T-cell (primary cell): ENCODE measurements around the gene SRRM1. TPM values are rescaled to one million over a fixed set of nuclear protein-coding genes. Genes with fewer than 3 reads are reported as not detected.
A peak's percentile ranks its signal among the peaks of the same experiment; 100 is the strongest.
"Not testable (repeated sequence)": the region's sequence is repeated elsewhere in the genome, so short reads cannot be mapped to it uniquely, and the experiment has no call there.

Experiments used
- ATAC-seq, 4 experiments: fragments of 200-7000 bp in 3 of 4; fragments of 150-1000 bp in 1 of 4; cut with Tn5 transposase; replicated peaks in 1 of 4; 1 replicate in 3 of 4; 2 replicates in 1 of 4; pipeline ENCODE4 v1.10.0; 2021; ENCODE audit warnings: moderate library complexity in 3 of 4, mild to moderate bottlenecking in 2 of 4, moderate number of reproducible peaks in 1 of 4
- CTCF ChIA-PET, 2 donors: fragments of 300-600 bp; sonication (Branson Sonifier 250); formaldehyde crosslinking; loops; one replicate each; lab custom pipeline; 2022; ENCODE audit warnings: antibody characterized with exemption in 2 of 2; lab: Charles Lee
- POLR2A ChIA-PET, 2 donors: fragments of 300-600 bp; sonication (Branson Sonifier 250); formaldehyde crosslinking; loops; one replicate each; lab custom pipeline; 2022; ENCODE audit warnings: antibody characterized with exemption in 2 of 2; lab: Charles Lee
- DNase-seq, 35 experiments: peaks; one replicate each; pipeline versions ENCODE4 v3.0.0 to v3.0.0-alpha.2; 2013 to 2023
- H3K27ac ChIP-seq: one replicate; pipeline ENCODE4 v1.5.1; 2013; ENCODE audit warnings: low read length
- H3K27me3 ChIP-seq, 2 experiments: replicated peaks in 1 of 2; 1 replicate in 1 of 2; 2 replicates in 1 of 2; pipeline versions ENCODE4 v1.6.1 to v1.7.0; 2013; ENCODE audit warnings: low read length in 1 of 2, mixed read lengths in 1 of 2; ENCODE audit not compliant: control insufficient read depth in 2 of 2, insufficient read depth in 2 of 2; ENCODE audit errors: extremely low read depth in 1 of 2
- H3K36me3 ChIP-seq, 2 donors: 1 replicate in 1 of 2; 2 replicates in 1 of 2; pipeline versions ENCODE4 v1.6.1 to v1.7.0; 2013; ENCODE audit warnings: low read length in 1 of 2; ENCODE audit not compliant: control insufficient read depth in 2 of 2, insufficient read depth in 1 of 2; ENCODE audit errors: extremely low read depth in 1 of 2
- H3K4me1 ChIP-seq, 2 experiments: 1 replicate in 1 of 2; 2 replicates in 1 of 2; pipeline versions ENCODE4 v1.6.1 to v1.7.0; 2013; ENCODE audit warnings: low read length in 2 of 2, mixed read lengths in 1 of 2; ENCODE audit not compliant: insufficient read depth in 2 of 2, control insufficient read depth in 1 of 2; ENCODE audit errors: extremely low read depth in 1 of 2
- H3K4me3 ChIP-seq, 2 donors: 1 replicate in 1 of 2; 2 replicates in 1 of 2; pipeline versions ENCODE4 v1.5.1 to v1.7.0; 2013; ENCODE audit warnings: mild to moderate bottlenecking in 2 of 2, low read length in 1 of 2, moderate library complexity in 1 of 2; ENCODE audit not compliant: control insufficient read depth in 1 of 2; ENCODE audit errors: extremely low read depth in 1 of 2
- H3K9me3 ChIP-seq: 2 replicates; pipeline ENCODE4 v1.7.0; 2013
- H3K27ac Mint-ChIP-seq, 2 donors: one replicate each; pipeline ENCODE4 v1.8.0; 2020 to 2021; ENCODE audit warnings: mild to moderate bottlenecking in 2 of 2, mixed read lengths in 2 of 2
- H3K27me3 Mint-ChIP-seq, 2 donors: one replicate each; pipeline ENCODE4 v1.8.0; 2021 to 2022; ENCODE audit warnings: mixed read lengths in 2 of 2
- H3K36me3 Mint-ChIP-seq: one replicate; pipeline ENCODE4 v1.8.0; 2021; ENCODE audit warnings: mixed read lengths
- H3K4me1 Mint-ChIP-seq, 3 donors: one replicate each; pipeline ENCODE4 v1.8.0; 2020 to 2022; ENCODE audit warnings: mixed read lengths in 3 of 3, mild to moderate bottlenecking in 1 of 3
- H3K4me3 Mint-ChIP-seq, 3 donors: one replicate each; pipeline ENCODE4 v1.8.0; 2020 to 2022; ENCODE audit warnings: mild to moderate bottlenecking in 3 of 3, mixed read lengths in 3 of 3, moderate library complexity in 3 of 3
- H3K9me3 Mint-ChIP-seq, 3 donors: one replicate each; pipeline ENCODE4 v1.8.0; 2020 to 2022; ENCODE audit warnings: mixed read lengths in 3 of 3
- WGBS: methylation state at CpG from one replicate; pipeline ENCODE4 v1.1.5; 2013; ENCODE audit warnings: missing lambda C conversion rate; ENCODE audit not compliant: insufficient coverage; 5-methylcytosine and 5-hydroxymethylcytosine counted together
- total RNA-seq, 35 experiments: library from RNA in 6 of 35; stranded (reverse) in 6 of 35; fragments of 120-200 nt in 1 of 35; gene quantifications; one replicate each; pipeline versions ENCODE4 v1.2.1 to v1.2.4 and lab custom pipeline; 2013 to 2026

Gene SRRM1
- total RNA-seq, 5 donors from 2014 or later (not counting 1 experiment from before 2014, with no cell fraction given): 158 to 303 (median 181) TPM

GRCh38 chr1:24706074-24706389 is 62.9 kb downstream of the SRRM1 start:
- H3K27me3 ChIP-seq, ATAC-seq, H3K9me3 ChIP-seq, H3K4me3 Mint-ChIP-seq, H3K36me3 Mint-ChIP-seq, H3K27me3 Mint-ChIP-seq, H3K4me3 ChIP-seq, H3K4me1 ChIP-seq, CTCF ChIA-PET, H3K27ac Mint-ChIP-seq, POLR2A ChIA-PET, H3K9me3 Mint-ChIP-seq, H3K27ac ChIP-seq, DNase-seq, H3K36me3 ChIP-seq: not testable (repeated sequence)
- H3K4me1 Mint-ChIP-seq: peaks cover 8 to 27% (median 19%) of the 10 kb centered on the region in 3 donors
- WGBS: 95% methylated on average over 9 of the region's 9 CpGs

- Histone ChIP-seq H3K9me3 (no peaks in the 10 kb centered on the region), H3K27me3 (peaks cover 0 to 4% of the 10 kb centered on the region in 2 experiments), H3K4me1 (peaks cover 0 to 7% of the 10 kb centered on the region in 2 experiments), H3K36me3 (no peaks in the 10 kb centered on the region), H3K4me3 (no peak overlapping the region), H3K27ac (no peak overlapping the region)
- WGBS: no CpG with 5 or more reads among the region's 4 CpGs
- ATAC-seq: no peak
- Mint-ChIP-seq H3K27me3 (no peaks in the 10 kb centered on the region), H3K4me3 (no peak overlapping the region), H3K4me1 (peaks cover 8 to 27% (median 19%) of the 10 kb centered on the region in 3 donors), H3K27ac (no peak overlapping the region), H3K36me3 (no peaks in the 10 kb centered on the region), H3K9me3 (no peaks in the 10 kb centered on the region)
- ChIA-PET POLR2A (interaction anchor here in 1 of 2 donors (0.7 kb wide), 1 partner anchor 36 kb away, joined by 8 read pairs; no protein-coding TSS in a partner anchor), CTCF (no interaction called here)
- DNase-seq: no peak
These were observed 64.6 kb downstream of the SRRM1 start for GRCh38 chr1:24707687-24708086.

GRCh38 chr1:24708938-24709337 is 65.8 kb downstream of the SRRM1 start:
- Mint-ChIP-seq H3K36me3 (no peaks in the 10 kb centered on the region), H3K9me3 (no peaks in the 10 kb centered on the region), H3K4me1 (peaks cover 8 to 27% (median 19%) of the 10 kb centered on the region in 3 donors), H3K27me3 (no peaks in the 10 kb centered on the region), H3K4me3 (no peak overlapping the region), H3K27ac (peak overlapping the region in 1 of 2 donors; percentile 23)
- Histone ChIP-seq H3K27ac (no peak overlapping the region), H3K9me3 (no peaks in the 10 kb centered on the region), H3K36me3 (no peaks in the 10 kb centered on the region), H3K4me1 (peaks cover 0 to 7% of the 10 kb centered on the region in 2 experiments), H3K27me3 (peaks cover 0 to 4% of the 10 kb centered on the region in 2 experiments), H3K4me3 (no peak overlapping the region)
- no CpG with 5 or more reads among the region's 4 CpGs for WGBS
- ChIA-PET CTCF (no interaction called here), POLR2A (no interaction called here)
- DNase-seq (no peak), ATAC-seq (no peak)

GRCh38 chr1:24709791-24710441 is 66.8 kb downstream of the SRRM1 start:
- Histone ChIP-seq H3K4me3 (no peak overlapping the region), H3K27ac (peak overlapping the region; percentile 2), H3K36me3 (no peaks in the 10 kb centered on the region), H3K9me3 (no peaks in the 10 kb centered on the region), H3K27me3 (peaks cover 0 to 4% of the 10 kb centered on the region in 2 experiments), H3K4me1 (peaks cover 0 to 7% of the 10 kb centered on the region in 2 experiments)
- Mint-ChIP-seq H3K27ac (peak overlapping the region; percentile 64 to 74), H3K9me3 (no peaks in the 10 kb centered on the region), H3K27me3 (no peaks in the 10 kb centered on the region), H3K4me3 (no peak overlapping the region), H3K4me1 (peaks cover 8 to 24% (median 19%) of the 10 kb centered on the region in 3 donors), H3K36me3 (no peaks in the 10 kb centered on the region)
- ATAC-seq: peak in 3 of 4 experiments; percentile 40 to 76 (median 64)
- WGBS: 100% methylated on average over 1 of the region's 5 CpGs
- CTCF ChIA-PET: interaction anchor here in 1 of 2 donors (0.6 kb wide), 1 partner anchor 13 kb away, joined by 6 read pairs; no protein-coding TSS in a partner anchor
- peak in 4 of 35 experiments; percentile 5 to 27 (median 14) for DNase-seq
- POLR2A ChIA-PET: no interaction called here

GRCh38 chr1:24711329-24711728 is 68.2 kb downstream of the SRRM1 start:
- CTCF ChIA-PET: interaction anchor here in 1 of 2 donors (0.7 kb wide), 1 partner anchor 13 kb away, joined by 5 read pairs; no protein-coding TSS in a partner anchor
- 100% methylated on average over 2 of the region's 4 CpGs for WGBS
- ATAC-seq: no peak

GRCh38 chr1:24713176-24713575 is 70.1 kb downstream of the SRRM1 start:
- no peak for ATAC-seq
- ChIA-PET POLR2A (no interaction called here), CTCF (no interaction called here)
- no peaks in the 10 kb centered on the region for H3K36me3 ChIP-seq
- Mint-ChIP-seq H3K9me3 (no peaks in the 10 kb centered on the region), H3K4me1 (peaks cover 0 to 15% (median 11%) of the 10 kb centered on the region in 3 donors), H3K27ac (no peak overlapping the region), H3K36me3 (no peaks in the 10 kb centered on the region), H3K4me3 (no peak overlapping the region), H3K27me3 (no peaks in the 10 kb centered on the region)
- no peak for DNase-seq
- 100% methylated on average over 3 of the region's 4 CpGs for WGBS
- no peak overlapping the region for H3K4me3 ChIP-seq
- H3K27ac ChIP-seq: no peak overlapping the region
- H3K4me1 ChIP-seq: peaks cover 0 to 3% of the 10 kb centered on the region in 2 experiments
- no peaks in the 10 kb centered on the region for H3K9me3 ChIP-seq
- no peaks in the 10 kb centered on the region for H3K27me3 ChIP-seq

More at GRCh38 chr1:24711329-24711728, 68.2 kb downstream of the SRRM1 start:
- peaks cover 0 to 3% of the 10 kb centered on the region in 2 experiments for H3K4me1 ChIP-seq
- Mint-ChIP-seq H3K9me3 (no peaks in the 10 kb centered on the region), H3K27ac (no peak overlapping the region), H3K27me3 (no peaks in the 10 kb centered on the region), H3K36me3 (no peaks in the 10 kb centered on the region), H3K4me1 (peaks cover 0 to 15% (median 11%) of the 10 kb centered on the region in 3 donors), H3K4me3 (no peak overlapping the region)
- no peaks in the 10 kb centered on the region for H3K9me3 ChIP-seq
- no peak for DNase-seq
- H3K4me3 ChIP-seq: no peak overlapping the region
- H3K27ac ChIP-seq: no peak overlapping the region
- no peaks in the 10 kb centered on the region for H3K36me3 ChIP-seq
- POLR2A ChIA-PET: no interaction called here
- no peaks in the 10 kb centered on the region for H3K27me3 ChIP-seq
